SK-N-SH (cell line): Measurements from ENCODE around the gene MEX3D.

ENCODE experiments used
- CHD2 ChIP-seq: fragments of 150-350 bp; IDR thresholded peaks from 2 replicates; pipeline ENCODE4 v1.6.1; 2018; ENCODE audit warnings: low read length; ENCODE audit not compliant: partially characterized antibody
- JUND ChIP-seq: IDR thresholded peaks from 2 replicates; pipeline ENCODE4 v1.4.0; 2012
- NFIC ChIP-seq: IDR thresholded peaks from 2 replicates; pipeline ENCODE4 v1.4.0; 2012; ENCODE audit warnings: borderline replicate concordance
- RAD21 ChIP-seq: IDR thresholded peaks from 2 replicates; pipeline ENCODE4 v1.6.1; 2012; ENCODE audit warnings: mild to moderate bottlenecking, low read length
- REST ChIP-seq: IDR thresholded peaks from 2 replicates; pipeline ENCODE4 v1.6.1; 2012; ENCODE audit warnings: mild to moderate bottlenecking, low read depth, low read length, moderate library complexity
- TAF1 ChIP-seq: IDR thresholded peaks from 2 replicates; pipeline ENCODE4 v1.6.1; 2012; ENCODE audit warnings: low read depth, mild to moderate bottlenecking, low read length, moderate library complexity, borderline replicate concordance
- TF ChIP-seq, protein P1 (sequence below): fragments of 200-600 bp; sonication (generic); IDR thresholded peaks from 2 replicates; pipeline ENCODE4 v1.6.1; 2017; ENCODE audit warnings: antibody characterized with exemption, mild to moderate bottlenecking, moderate library complexity
- TF ChIP-seq, protein P2 (sequence below): fragments of 150-350 bp; IDR thresholded peaks from 2 replicates; pipeline ENCODE4 v1.6.1; 2017; ENCODE audit warnings: antibody characterized with exemption, low read length, low read depth, borderline replicate concordance

GRCh38 chr19:1577929-1578618 is 9.9 kb upstream of the MEX3D start:
- TF ChIP-seq, protein P1, sequence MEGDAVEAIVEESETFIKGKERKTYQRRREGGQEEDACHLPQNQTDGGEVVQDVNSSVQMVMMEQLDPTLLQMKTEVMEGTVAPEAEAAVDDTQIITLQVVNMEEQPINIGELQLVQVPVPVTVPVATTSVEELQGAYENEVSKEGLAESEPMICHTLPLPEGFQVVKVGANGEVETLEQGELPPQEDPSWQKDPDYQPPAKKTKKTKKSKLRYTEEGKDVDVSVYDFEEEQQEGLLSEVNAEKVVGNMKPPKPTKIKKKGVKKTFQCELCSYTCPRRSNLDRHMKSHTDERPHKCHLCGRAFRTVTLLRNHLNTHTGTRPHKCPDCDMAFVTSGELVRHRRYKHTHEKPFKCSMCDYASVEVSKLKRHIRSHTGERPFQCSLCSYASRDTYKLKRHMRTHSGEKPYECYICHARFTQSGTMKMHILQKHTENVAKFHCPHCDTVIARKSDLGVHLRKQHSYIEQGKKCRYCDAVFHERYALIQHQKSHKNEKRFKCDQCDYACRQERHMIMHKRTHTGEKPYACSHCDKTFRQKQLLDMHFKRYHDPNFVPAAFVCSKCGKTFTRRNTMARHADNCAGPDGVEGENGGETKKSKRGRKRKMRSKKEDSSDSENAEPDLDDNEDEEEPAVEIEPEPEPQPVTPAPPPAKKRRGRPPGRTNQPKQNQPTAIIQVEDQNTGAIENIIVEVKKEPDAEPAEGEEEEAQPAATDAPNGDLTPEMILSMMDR: no peak
- no peak for TF ChIP-seq TAF1
- TF ChIP-seq, protein P2, sequence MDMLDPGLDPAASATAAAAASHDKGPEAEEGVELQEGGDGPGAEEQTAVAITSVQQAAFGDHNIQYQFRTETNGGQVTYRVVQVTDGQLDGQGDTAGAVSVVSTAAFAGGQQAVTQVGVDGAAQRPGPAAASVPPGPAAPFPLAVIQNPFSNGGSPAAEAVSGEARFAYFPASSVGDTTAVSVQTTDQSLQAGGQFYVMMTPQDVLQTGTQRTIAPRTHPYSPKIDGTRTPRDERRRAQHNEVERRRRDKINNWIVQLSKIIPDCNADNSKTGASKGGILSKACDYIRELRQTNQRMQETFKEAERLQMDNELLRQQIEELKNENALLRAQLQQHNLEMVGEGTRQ: no peak
- TF ChIP-seq NFIC: no peak
- no peak for TF ChIP-seq JUND
- no peak for TF ChIP-seq RAD21
- no peak for TF ChIP-seq REST
- no peak for TF ChIP-seq CHD2
